Keratinocyte (primary cell): ENCODE data around the gene TNS3.

Experiments used
- CTCF ChIP-seq, 3 experiments: IDR thresholded peaks in 1 of 3; conservative IDR thresholded peaks in 1 of 3; optimal IDR thresholded peaks in 1 of 3; 2 replicates in 2 of 3; 3 replicates in 1 of 3; pipeline versions ENCODE3 to v1.5.1; 2011; ENCODE audit warnings: low read length in 3 of 3, mild to moderate bottlenecking in 3 of 3, moderate library complexity in 2 of 3, control low read depth in 1 of 3, inconsistent platforms in 1 of 3; ENCODE audit not compliant: insufficient read depth in 2 of 3; ENCODE audit errors: extremely low read depth in 1 of 3
- EZH2 ChIP-seq: IDR thresholded peaks from one replicate; pipeline ENCODE4 v1.6.1; 2012; ENCODE audit warnings: inconsistent platforms, mild to moderate bottlenecking, low read length, moderate library complexity

- no peak for TF ChIP-seq CTCF (optimal IDR thresholded peaks at IDR 0.05 in 1 of 3, IDR thresholded peaks at IDR 0.05 in 1 of 3, conservative IDR thresholded peaks at IDR 0.05 in 1 of 3; ENCODE audit: extremely low read depth in 1 of 3, insufficient read depth in 2 of 3, low read length in 3 of 3)
- no peak for TF ChIP-seq EZH2
Observed at GRCh38 chr7:47523401-47523800, 58.5 kb downstream of the TNS3 start.
